Mesenchymal stem cell (in vitro differentiated cells and primary cell): ENCODE data around the gene GARRE1.
"Not testable (repeated sequence)": the region's sequence is repeated elsewhere in the genome, so short reads cannot be mapped to it uniquely, and the experiment has no call there.

ENCODE experiments used
- DNase-seq: peaks from one replicate; pipeline ENCODE4 v3.0.0-alpha.2; 2013
- H2AFZ ChIP-seq: one replicate; pipeline ENCODE4 v1.6.1; 2013; ENCODE audit warnings: low read depth, mild to moderate bottlenecking, control low read depth, inconsistent platforms, low read length, moderate library complexity
- H2AK5ac ChIP-seq: 2 replicates; pipeline ENCODE4 v1.6.1; 2013; ENCODE audit warnings: low read length, moderate library complexity, mild to moderate bottlenecking, inconsistent platforms; ENCODE audit not compliant: severe bottlenecking
- H2BK120ac ChIP-seq: one replicate; pipeline ENCODE4 v1.6.1; 2013; ENCODE audit warnings: low read depth, mild to moderate bottlenecking, inconsistent platforms, low read length, moderate library complexity
- H2BK12ac ChIP-seq, 2 experiments: one replicate each; pipeline ENCODE4 v1.6.1; 2013; ENCODE audit warnings: inconsistent platforms in 2 of 2, low read length in 2 of 2, mild to moderate bottlenecking in 2 of 2, moderate library complexity in 2 of 2, control low read depth in 1 of 2
- H2BK15ac ChIP-seq: one replicate; pipeline ENCODE4 v1.6.1; 2013; ENCODE audit warnings: mild to moderate bottlenecking, low read depth, inconsistent platforms; ENCODE audit not compliant: poor library complexity, severe bottlenecking
- H2BK5ac ChIP-seq: 2 replicates; pipeline ENCODE4 v1.6.1; 2013; ENCODE audit warnings: low read depth, mild to moderate bottlenecking, low read length, control low read depth, inconsistent platforms; ENCODE audit not compliant: poor library complexity, severe bottlenecking
- H3K14ac ChIP-seq, 2 experiments: one replicate each; pipeline ENCODE4 v1.6.1; 2013; ENCODE audit warnings: inconsistent platforms in 2 of 2, low read length in 2 of 2, control low read depth in 1 of 2, mild to moderate bottlenecking in 1 of 2, moderate library complexity in 1 of 2
- H3K18ac ChIP-seq, 2 experiments: one replicate each; pipeline ENCODE4 v1.6.1; 2013; ENCODE audit warnings: inconsistent platforms in 2 of 2, low read length in 2 of 2, control low read depth in 1 of 2, low read depth in 1 of 2, mild to moderate bottlenecking in 1 of 2
- H3K23ac ChIP-seq, 2 experiments: one replicate each; pipeline ENCODE4 v1.6.1; 2013; ENCODE audit warnings: inconsistent platforms in 2 of 2, low read length in 2 of 2, mild to moderate bottlenecking in 2 of 2, moderate library complexity in 2 of 2, control low read depth in 1 of 2
- H3K27ac ChIP-seq: 2 replicates; pipeline ENCODE4 v1.5.1; 2013; ENCODE audit warnings: mild to moderate bottlenecking, moderate library complexity, low read length, control low read depth, inconsistent platforms; ENCODE audit not compliant: poor library complexity, severe bottlenecking
- H3K27me3 ChIP-seq, 2 experiments: 2 replicates each; pipeline versions ENCODE4 v1.6.1 to v1.7.0; 2013; ENCODE audit warnings: low read length in 2 of 2, mild to moderate bottlenecking in 2 of 2, moderate library complexity in 2 of 2, control low read depth in 1 of 2, inconsistent platforms in 1 of 2; ENCODE audit not compliant: control insufficient read depth in 1 of 2, insufficient read depth in 1 of 2
- H3K36me3 ChIP-seq, 2 experiments: 2 replicates each; pipeline versions ENCODE4 v1.6.1 to v1.7.0; 2013; ENCODE audit warnings: low read length in 2 of 2, control low read depth in 1 of 2, inconsistent platforms in 1 of 2, low read depth in 1 of 2, mild to moderate bottlenecking in 1 of 2; ENCODE audit not compliant: insufficient read depth in 2 of 2, control insufficient read depth in 1 of 2
- H3K4ac ChIP-seq, 2 experiments: one replicate each; pipeline ENCODE4 v1.6.1; 2013; ENCODE audit warnings: inconsistent platforms in 2 of 2, low read length in 2 of 2, mild to moderate bottlenecking in 2 of 2, moderate library complexity in 2 of 2, control low read depth in 1 of 2, low read depth in 1 of 2
- H3K4me1 ChIP-seq: 2 replicates; pipeline ENCODE4 v1.6.1; 2013; ENCODE audit warnings: low read depth, low read length, control low read depth; ENCODE audit not compliant: control insufficient read depth, insufficient read depth
- H3K4me2 ChIP-seq: 2 replicates; pipeline ENCODE4 v1.6.1; 2013; ENCODE audit warnings: low read length, mild to moderate bottlenecking, inconsistent platforms; ENCODE audit not compliant: poor library complexity, severe bottlenecking
- H3K4me3 ChIP-seq, 2 experiments: 2 replicates each; pipeline versions ENCODE4 v1.5.1 to v1.7.0; 2013; ENCODE audit warnings: low read length in 2 of 2, mild to moderate bottlenecking in 2 of 2, control low read depth in 1 of 2, low read depth in 1 of 2; ENCODE audit not compliant: insufficient read depth in 1 of 2
- H3K79me1 ChIP-seq: replicated peaks from 2 replicates; pipeline ENCODE4 v1.6.1; 2013; ENCODE audit warnings: mild to moderate bottlenecking, control low read depth, low read length, inconsistent platforms; ENCODE audit not compliant: poor library complexity, severe bottlenecking
- H3K9ac ChIP-seq: 2 replicates; pipeline ENCODE4 v1.7.0; 2013; ENCODE audit warnings: mild to moderate bottlenecking, low read length, moderate library complexity
- H3K9me3 ChIP-seq: 2 replicates; pipeline ENCODE4 v1.7.0; 2013; ENCODE audit warnings: mild to moderate bottlenecking, low read length; ENCODE audit not compliant: control insufficient read depth
- H4K8ac ChIP-seq: one replicate; pipeline ENCODE4 v1.6.1; 2013; ENCODE audit warnings: inconsistent platforms, mild to moderate bottlenecking, low read length, moderate library complexity
- H4K91ac ChIP-seq: one replicate; pipeline ENCODE4 v1.6.1; 2013; ENCODE audit warnings: mild to moderate bottlenecking, low read length, inconsistent platforms
- WGBS: methylation state at CpG from one replicate; pipeline ENCODE4 v1.1.7; 2013; ENCODE audit warnings: mixed read lengths; 5-methylcytosine and 5-hydroxymethylcytosine counted together

GARRE1 gene

GRCh38 chr19:34248941-34249340 is 5.4 kb upstream of the GARRE1 start:
- no peaks in the 10 kb centered on the region for H3K9me3 ChIP-seq
- H3K79me1 ChIP-seq: peaks cover 2% of the 10 kb centered on the region
- H4K8ac ChIP-seq: no peak overlapping the region
- H3K14ac ChIP-seq: no peak overlapping the region
- no peaks in the 10 kb centered on the region for H3K27me3 ChIP-seq
- H3K4ac ChIP-seq: no peak overlapping the region
- H2AFZ ChIP-seq: no peak overlapping the region
- H3K18ac ChIP-seq: no peak overlapping the region
- H3K4me3 ChIP-seq: no peak overlapping the region
- no peaks in the 10 kb centered on the region for H3K36me3 ChIP-seq
- H2AK5ac ChIP-seq: no peak overlapping the region
- H3K4me1 ChIP-seq: peaks cover 10% of the 10 kb centered on the region
- no peak overlapping the region for H2BK12ac ChIP-seq
- no peak overlapping the region for H3K27ac ChIP-seq
- WGBS: 87% methylated on average over 4 of the region's 4 CpGs
- DNase-seq: no peak
- H2BK5ac ChIP-seq: no peak overlapping the region
- no peak overlapping the region for H4K91ac ChIP-seq
- H3K4me2 ChIP-seq: no peak overlapping the region
- no peak overlapping the region for H2BK15ac ChIP-seq
- H3K23ac ChIP-seq: no peak overlapping the region
- no peak overlapping the region for H2BK120ac ChIP-seq
- H3K9ac ChIP-seq: no peak overlapping the region

GRCh38 chr19:34253167-34253566 is 1.2 kb upstream of the GARRE1 start:
- H3K18ac ChIP-seq, H3K14ac ChIP-seq, H2AK5ac ChIP-seq, H3K4me2 ChIP-seq, H2BK12ac ChIP-seq, DNase-seq, H2AFZ ChIP-seq, H3K79me1 ChIP-seq, H2BK15ac ChIP-seq, H3K4me3 ChIP-seq, H3K27me3 ChIP-seq, H3K36me3 ChIP-seq, H3K4ac ChIP-seq, H3K27ac ChIP-seq, H3K9me3 ChIP-seq, H2BK5ac ChIP-seq, H4K91ac ChIP-seq, H3K9ac ChIP-seq, H3K4me1 ChIP-seq, H3K23ac ChIP-seq, H2BK120ac ChIP-seq, H4K8ac ChIP-seq: not testable (repeated sequence)
- 97% methylated on average over 14 of the region's 14 CpGs for WGBS

GRCh38 chr19:34253681-34254045 is 691 bp upstream of the GARRE1 start:
- H3K79me1 ChIP-seq, H2BK12ac ChIP-seq, H3K4me1 ChIP-seq, H4K8ac ChIP-seq, H4K91ac ChIP-seq, DNase-seq, H3K36me3 ChIP-seq, H3K9me3 ChIP-seq, H2BK120ac ChIP-seq, H3K4ac ChIP-seq, H2BK5ac ChIP-seq, H3K27ac ChIP-seq, H2AK5ac ChIP-seq, H2BK15ac ChIP-seq, H3K23ac ChIP-seq, H3K27me3 ChIP-seq, H3K14ac ChIP-seq: not testable (repeated sequence)
- H3K4me3 ChIP-seq: peak overlapping the region in 1 of 2 experiments; percentile 82
- peak overlapping the region; percentile 60 for H2AFZ ChIP-seq
- H3K9ac ChIP-seq: peak overlapping the region; percentile 94
- peak overlapping the region in 1 of 2 experiments; percentile 73 for H3K18ac ChIP-seq
- WGBS: 88% methylated on average over 17 of the region's 17 CpGs
- H3K4me2 ChIP-seq: peak overlapping the region; percentile 96

- WGBS: under 1% methylated on average over 41 of the region's 88 CpGs
- Histone ChIP-seq H3K9ac (peak overlapping the region; percentile 94), H3K9me3 (no peaks in the 10 kb centered on the region), H3K4me3 (peak overlapping the region; percentile 81 to 93), H3K36me3 (no peaks in the 10 kb centered on the region), H2BK12ac (peak overlapping the region in 1 of 2 experiments; percentile 54), H3K4ac (peak overlapping the region in 1 of 2 experiments; percentile 61), H2BK5ac (peak overlapping the region; percentile 66), H2BK15ac (peak overlapping the region; percentile 94), H3K4me2 (peak overlapping the region; percentile 84), H3K18ac (peak overlapping the region in 1 of 2 experiments; percentile 71), H4K91ac (peak overlapping the region; percentile 61), H3K23ac (peak overlapping the region in 1 of 2 experiments; percentile 57), H2AK5ac (no peak overlapping the region), H3K27me3 (no peaks in the 10 kb centered on the region), H3K14ac (peak overlapping the region in 1 of 2 experiments; percentile 91), H3K27ac (no peak overlapping the region), H2AFZ (peak overlapping the region; percentile 85), H2BK120ac (peak overlapping the region; percentile 89), H4K8ac (peak overlapping the region; percentile 77), H3K4me1 (peaks cover 6% of the 10 kb centered on the region), H3K79me1 (peaks cover 12% of the 10 kb centered on the region)
- no peak for DNase-seq
Measured at GRCh38 chr19:34254698-34255432, 511 bp downstream of the GARRE1 start.
